Kidney (tissue), 14 donors: ENCODE measurements around the gene CNOT1. TPM values are rescaled to one million over a fixed set of nuclear protein-coding genes. Genes with fewer than 3 reads are reported as not detected.

Experiments
- DNase-seq, 5 donors: peaks; one replicate each; pipeline ENCODE4 v3.0.0-alpha.2; 2013 to 2020
- FAIRE-seq: peaks from 2 replicates; lab custom pipeline; 2012; peaks lifted over from hg19 to GRCh38; lab: Jason Lieb, UNC
- H3K27ac ChIP-seq, 2 donors: one replicate each; pipeline ENCODE4 v1.7.0; 2013; ENCODE audit warnings: low read depth in 2 of 2, low read length in 2 of 2, inconsistent platforms in 1 of 2
- H3K27me3 ChIP-seq: one replicate; pipeline ENCODE4 v1.7.1; 2013; ENCODE audit warnings: low read length, inconsistent platforms; ENCODE audit not compliant: control insufficient read depth, insufficient read depth
- H3K36me3 ChIP-seq, 3 donors: one replicate each; pipeline versions ENCODE4 v1.7.0 to v1.7.1; 2013; ENCODE audit warnings: low read length in 3 of 3, control low read depth in 1 of 3, inconsistent platforms in 1 of 3; ENCODE audit not compliant: insufficient read depth in 3 of 3, control insufficient read depth in 2 of 3
- H3K4me1 ChIP-seq, 3 donors: one replicate each; pipeline versions ENCODE4 v1.7.0 to v1.7.1; 2013; ENCODE audit warnings: low read length in 3 of 3, inconsistent platforms in 1 of 3, low read depth in 1 of 3; ENCODE audit not compliant: control insufficient read depth in 2 of 3, insufficient read depth in 2 of 3
- H3K4me3 ChIP-seq, 3 donors: one replicate each; pipeline versions ENCODE4 v1.7.0 to v1.8.1; 2013; ENCODE audit warnings: low read length in 3 of 3, control low read depth in 1 of 3, inconsistent platforms in 1 of 3
- H3K9ac ChIP-seq, 3 donors: one replicate each; pipeline versions ENCODE4 v1.7.0 to v1.7.1; 2013; ENCODE audit warnings: low read length in 3 of 3, control low read depth in 1 of 3, inconsistent platforms in 1 of 3
- H3K9me3 ChIP-seq, 3 donors: one replicate each; pipeline versions ENCODE4 v1.7.0 to v1.7.1; 2013; ENCODE audit warnings: low read length in 3 of 3, control low read depth in 1 of 3, inconsistent platforms in 1 of 3; ENCODE audit not compliant: control insufficient read depth in 2 of 3, insufficient read depth in 1 of 3
- CTCF ChIP-seq: IDR thresholded peaks from 3 replicates; pipeline ENCODE4 v1.5.1; 2012; ENCODE audit warnings: mild to moderate bottlenecking, moderate library complexity, borderline replicate concordance; ENCODE audit not compliant: insufficient read depth; ENCODE audit errors: extremely low read depth
- intact Hi-C: fragments of 100-400 bp; cut with DNase I; formaldehyde crosslinking; loops from one replicate; pipeline ENCODE4 v1.11.1; 2022
- polyA plus RNA-seq: library from polyadenylated mRNA; stranded (reverse); fragments of 350-450 nt; fragmentation: Illumina TruSeq; extraction: RNeasy Lipid Tissue Mini Kit (QIAGEN cat#74804); gene quantifications from one replicate; pipeline ENCODE4 v1.2.3, GENCODE V29; 2014; ENCODE audit warnings: low read depth, low replicate concordance; ENCODE audit not compliant: insufficient read depth
- total RNA-seq: library from RNA; stranded (reverse); fragmentation: NEBNext Ultra II Directional; extraction: Animal tissue kit (Norgen Biotek cat#: 25700); gene quantifications from one replicate; pipeline ENCODE4 v1.2.1, GENCODE V29; 2021
- donor health status: control.
- donor health status: control.
- donor health status: control.
- donor health status: control.
- donor health status: control.
- donor health status: DM: yes; HTN: yes; CAD: no.
- donor health status: Normal renal cell carcinoma (clear cell type).

The CNOT1 gene
- total and polyA plus RNA-seq, 2 donors from 2014 or later = 54.8 to 147 TPM

DNA sequence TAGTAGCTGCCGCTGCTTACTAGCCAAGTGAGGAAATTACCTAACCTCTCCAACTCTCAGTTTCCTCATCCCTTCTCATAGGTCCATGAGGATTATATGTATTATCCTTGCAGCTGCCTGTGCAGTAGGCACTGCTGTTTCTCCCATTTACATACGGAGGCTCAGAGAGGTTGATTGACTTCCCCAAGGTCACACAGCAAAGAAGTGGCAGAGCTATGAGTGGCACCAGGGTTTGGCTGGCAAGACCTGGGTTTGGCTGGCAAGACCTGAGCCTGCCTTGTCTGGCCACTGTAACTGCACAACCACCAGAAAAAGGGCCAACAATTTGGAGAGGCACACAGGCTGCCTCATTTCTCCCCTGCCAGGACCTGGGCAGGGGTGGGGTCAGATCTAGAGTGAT lies 132.2 kb downstream of the CNOT1 start:
- Histone ChIP-seq H3K36me3 (no peaks in the 10 kb centered on the region), H3K27me3 (no peaks in the 10 kb centered on the region), H3K9ac (no peak overlapping the region), H3K27ac (no peak overlapping the region), H3K9me3 (no peaks in the 10 kb centered on the region), H3K4me3 (no peak overlapping the region), H3K4me1 (peaks cover 0 to 9% (median 0%) of the 10 kb centered on the region in 3 donors)
- intact Hi-C loops = no loop called here
- no peak for TF ChIP-seq CTCF
- DNase-seq = peak in 1 of 5 donors; percentile 15
- FAIRE-seq = no peak

DNA sequence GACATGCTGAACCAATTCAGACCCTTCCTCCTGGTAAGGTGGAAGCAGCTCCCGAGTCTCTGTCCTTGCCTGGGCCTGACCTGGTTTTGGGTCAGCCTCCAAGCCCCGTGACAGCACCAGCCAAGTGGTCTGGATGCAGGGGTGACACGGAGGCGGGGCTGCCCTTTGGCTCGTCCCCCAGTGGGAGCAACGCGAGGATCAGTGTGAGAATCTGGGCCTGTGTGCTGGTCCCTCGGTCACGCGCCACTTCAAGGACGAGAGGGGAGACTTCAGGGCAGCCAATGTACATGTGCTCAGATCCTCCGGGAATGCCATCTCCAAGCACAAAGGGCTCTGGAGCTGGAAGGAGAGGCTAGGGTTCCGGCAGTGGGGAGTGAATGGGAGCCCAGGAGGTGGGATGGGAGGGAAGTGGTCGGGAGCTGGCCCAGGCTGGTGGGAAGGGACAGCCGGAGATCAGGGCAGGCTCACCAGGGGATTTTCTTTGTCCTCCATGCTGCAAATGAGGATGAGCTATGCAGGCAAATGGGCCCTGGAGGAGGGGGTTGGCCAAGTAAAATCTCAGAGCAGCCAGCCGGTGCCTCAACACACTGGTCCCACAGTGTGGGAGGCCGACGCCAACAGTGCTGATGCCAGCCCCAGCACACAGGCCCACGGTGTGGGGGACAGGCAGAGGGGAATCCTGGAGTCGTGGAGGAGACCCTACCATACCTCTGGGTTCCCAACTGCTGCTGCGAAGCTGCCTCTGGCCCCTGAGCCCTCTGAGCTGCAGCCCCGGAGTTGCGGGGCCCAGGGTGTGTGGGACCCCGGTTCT lies 133.9 kb downstream of the CNOT1 start:
- TF ChIP-seq CTCF = no peak
- DNase-seq (peak in 2 of 5 donors; percentile 45 to 81), FAIRE-seq (no peak)
- intact Hi-C loops = no loop called here
- Histone ChIP-seq H3K9ac (no peak overlapping the region), H3K27me3 (no peaks in the 10 kb centered on the region), H3K4me1 (no peaks in the 10 kb centered on the region), H3K4me3 (peak overlapping the region in 1 of 3 donors; percentile 17), H3K36me3 (no peaks in the 10 kb centered on the region), H3K9me3 (no peaks in the 10 kb centered on the region), H3K27ac (no peak overlapping the region)

DNA sequence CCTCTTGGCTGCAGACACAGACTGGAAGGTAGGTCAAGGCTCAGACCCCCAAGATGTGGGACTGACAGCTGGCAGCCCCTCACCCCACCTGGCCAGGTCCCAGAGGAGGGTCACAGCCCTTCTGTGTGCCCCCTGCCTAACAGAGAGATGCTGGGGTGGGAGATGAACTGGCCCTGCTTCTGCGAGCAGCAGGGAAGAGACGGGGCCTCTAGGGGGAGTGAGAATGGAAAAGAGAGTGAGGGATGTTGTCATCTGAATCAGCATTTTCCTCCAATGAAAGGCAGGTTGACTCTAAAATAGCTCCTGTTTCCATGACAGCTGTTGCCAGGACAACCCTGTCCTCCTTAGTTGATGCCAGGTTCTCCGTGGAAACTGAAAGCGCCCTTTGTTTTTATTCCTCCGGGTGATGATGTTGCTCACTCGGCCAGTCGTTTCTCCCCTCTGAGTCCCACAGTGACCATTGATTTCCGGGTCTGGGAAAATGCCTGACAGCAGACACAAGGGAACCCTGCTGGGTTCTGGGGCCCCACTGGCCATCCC lies 134.6 kb downstream of the CNOT1 start:
- H3K27ac ChIP-seq = no peak overlapping the region
- intact Hi-C loops = loop anchor here (5.0 kb wide), 1 partner anchor 158 kb away; no protein-coding TSS in a partner anchor

More for the DNA sequence above, 134.6 kb downstream of the CNOT1 start:
- peak; percentile 80 to 97 (median 93) for DNase-seq
- no peaks in the 10 kb centered on the region for H3K4me1 ChIP-seq
- no peaks in the 10 kb centered on the region for H3K9me3 ChIP-seq
- no peak for FAIRE-seq
- peak; percentile 13 for TF ChIP-seq CTCF
- H3K4me3 ChIP-seq = peak overlapping the region in 1 of 3 donors; percentile 17
- no peaks in the 10 kb centered on the region for H3K27me3 ChIP-seq
- H3K36me3 ChIP-seq = no peaks in the 10 kb centered on the region
- H3K9ac ChIP-seq = no peak overlapping the region
